ENCODE measurements around the gene POLD3. TPM values are rescaled to one million over a fixed set of nuclear protein-coding genes. Genes with fewer than 3 reads are reported as not detected.

POLD3 gene
- polyA plus RNA-seq, 1 donor from 2014 or later: 16.8 TPM

DNA sequence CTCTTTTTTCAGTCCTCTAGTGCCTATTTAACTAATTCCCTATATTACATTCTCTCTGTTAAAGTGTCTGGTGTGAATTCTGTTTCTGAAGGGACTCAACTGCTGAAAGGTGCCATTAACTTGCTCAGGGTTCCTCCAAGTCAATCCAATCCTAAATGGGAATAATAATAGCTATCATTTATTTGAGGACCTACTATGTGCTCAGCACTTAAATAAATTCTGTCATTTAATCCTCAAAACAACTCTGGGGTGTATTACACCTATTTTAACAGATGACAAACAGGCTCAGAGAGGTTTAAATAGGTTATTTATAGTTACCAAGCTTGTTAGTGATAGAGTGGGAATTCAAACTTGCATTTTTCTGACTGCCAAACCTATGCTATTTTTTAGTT lies 40.6 kb upstream of the POLD3 start:
- Histone ChIP-seq H3K9me2 (ENCODE audit: insufficient read depth, low read length) (no peaks in the 10 kb centered on the region), H3K4me3 (ENCODE audit: low read length) (no peak overlapping the region), H3K36me3 (ENCODE audit: insufficient read depth, low read length) (no peaks in the 10 kb centered on the region), H3K27me3 (ENCODE audit: insufficient read depth, low read depth, low read length) (no peaks in the 10 kb centered on the region), H4K20me1 (ENCODE audit: insufficient read depth) (no peaks in the 10 kb centered on the region), H3K79me2 (replicated peaks; ENCODE audit: insufficient read depth, low read length) (no peaks in the 10 kb centered on the region), H3K9ac (ENCODE audit: low read length) (no peak overlapping the region), H2AFZ (ENCODE audit: low read depth, low read length) (no peak overlapping the region), H3K4me2 (ENCODE audit: low read length) (no peak overlapping the region), H3K9me3 (ENCODE audit: low read length) (no peaks in the 10 kb centered on the region), H3F3A (ENCODE audit: insufficient read depth, low read length, poor library complexity, severe bottlenecking) (no peaks in the 10 kb centered on the region), H3K27ac (ENCODE audit: low read length) (no peak overlapping the region)
- TF ChIP-seq TAF1 (IDR thresholded peaks at IDR 0.05; ENCODE audit: low read depth) (no peak), POLR2AphosphoS5 (IDR thresholded peaks at IDR 0.05) (no peak), MXI1 (conservative IDR thresholded peaks at IDR 0.05; ENCODE audit: poor library complexity, severe bottlenecking) (no peak), EP300 (conservative IDR thresholded peaks at IDR 0.05; ENCODE audit: poor library complexity, severe bottlenecking) (no peak), RAD21 (conservative IDR thresholded peaks at IDR 0.05) (no peak), EZH2 (IDR thresholded peaks at IDR 0.05; ENCODE audit: borderline replicate concordance, insufficient read depth, low read length, poor library complexity, severe bottlenecking) (no peak), SMC3 (conservative IDR thresholded peaks at IDR 0.05; ENCODE audit: poor library complexity) (no peak), REST (IDR thresholded peaks at IDR 0.05; ENCODE audit: borderline replicate concordance) (no peak)
- TF ChIP-seq, protein P1, sequence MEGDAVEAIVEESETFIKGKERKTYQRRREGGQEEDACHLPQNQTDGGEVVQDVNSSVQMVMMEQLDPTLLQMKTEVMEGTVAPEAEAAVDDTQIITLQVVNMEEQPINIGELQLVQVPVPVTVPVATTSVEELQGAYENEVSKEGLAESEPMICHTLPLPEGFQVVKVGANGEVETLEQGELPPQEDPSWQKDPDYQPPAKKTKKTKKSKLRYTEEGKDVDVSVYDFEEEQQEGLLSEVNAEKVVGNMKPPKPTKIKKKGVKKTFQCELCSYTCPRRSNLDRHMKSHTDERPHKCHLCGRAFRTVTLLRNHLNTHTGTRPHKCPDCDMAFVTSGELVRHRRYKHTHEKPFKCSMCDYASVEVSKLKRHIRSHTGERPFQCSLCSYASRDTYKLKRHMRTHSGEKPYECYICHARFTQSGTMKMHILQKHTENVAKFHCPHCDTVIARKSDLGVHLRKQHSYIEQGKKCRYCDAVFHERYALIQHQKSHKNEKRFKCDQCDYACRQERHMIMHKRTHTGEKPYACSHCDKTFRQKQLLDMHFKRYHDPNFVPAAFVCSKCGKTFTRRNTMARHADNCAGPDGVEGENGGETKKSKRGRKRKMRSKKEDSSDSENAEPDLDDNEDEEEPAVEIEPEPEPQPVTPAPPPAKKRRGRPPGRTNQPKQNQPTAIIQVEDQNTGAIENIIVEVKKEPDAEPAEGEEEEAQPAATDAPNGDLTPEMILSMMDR (IDR thresholded peaks at IDR 0.05; ENCODE audit: poor library complexity, severe bottlenecking): no peak

DNA sequence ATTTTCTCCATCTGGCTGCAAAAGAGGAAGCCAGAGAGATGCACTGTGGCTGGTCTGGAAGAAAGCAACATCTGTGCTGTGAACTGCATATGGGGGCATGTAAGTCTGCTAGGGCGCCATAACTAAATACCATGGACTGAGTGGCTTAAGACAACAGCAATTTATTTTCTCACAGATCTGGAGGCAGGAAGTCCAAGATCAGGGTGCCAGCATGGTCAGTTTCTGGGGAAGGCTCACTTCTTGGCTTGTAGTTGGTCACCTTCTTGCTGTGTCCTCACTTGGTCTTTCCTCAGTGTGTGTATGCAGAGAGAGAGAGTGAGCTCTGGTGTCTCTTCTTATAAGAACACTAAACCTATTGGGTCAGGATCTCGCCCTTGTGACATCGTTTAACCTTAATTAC lies 34.9 kb upstream of the POLD3 start:
- no peak overlapping the region for H3K9ac ChIP-seq (ENCODE audit: low read length)
- no peak overlapping the region for H3K4me2 ChIP-seq (ENCODE audit: low read length)
- no peaks in the 10 kb centered on the region for H3K27me3 ChIP-seq (ENCODE audit: insufficient read depth, low read depth, low read length)
- TF ChIP-seq POLR2AphosphoS5 (IDR thresholded peaks at IDR 0.05): no peak
- TF ChIP-seq REST (IDR thresholded peaks at IDR 0.05; ENCODE audit: borderline replicate concordance): no peak
- TF ChIP-seq MXI1 (conservative IDR thresholded peaks at IDR 0.05; ENCODE audit: poor library complexity, severe bottlenecking): no peak
- TF ChIP-seq, protein P1 (IDR thresholded peaks at IDR 0.05; ENCODE audit: poor library complexity, severe bottlenecking): no peak
- H3K9me3 ChIP-seq (ENCODE audit: low read length): no peaks in the 10 kb centered on the region
- no peak overlapping the region for H3K27ac ChIP-seq (ENCODE audit: low read length)
- no peaks in the 10 kb centered on the region for H3K36me3 ChIP-seq (ENCODE audit: insufficient read depth, low read length)
- no peaks in the 10 kb centered on the region for H3F3A ChIP-seq (ENCODE audit: insufficient read depth, low read length, poor library complexity, severe bottlenecking)
- H4K20me1 ChIP-seq (ENCODE audit: insufficient read depth): no peaks in the 10 kb centered on the region
- H3K9me2 ChIP-seq (ENCODE audit: insufficient read depth, low read length): no peaks in the 10 kb centered on the region
- no peak overlapping the region for H2AFZ ChIP-seq (ENCODE audit: low read depth, low read length)
- H3K79me2 ChIP-seq (replicated peaks; ENCODE audit: insufficient read depth, low read length): no peaks in the 10 kb centered on the region
- H3K4me3 ChIP-seq (ENCODE audit: low read length): no peak overlapping the region
